HG03469 (cell line): ENCODE data around the gene PTMS.

Experiments
- ATAC-seq: cut with Tn5 transposase; IDR thresholded peaks from one replicate; pipeline ENCODE4 v1.9.1; 2021; ENCODE audit warnings: mild to moderate bottlenecking, moderate library complexity, moderate number of reproducible peaks; ENCODE audit not compliant: unreplicated experiment

Gene PTMS

DNA sequence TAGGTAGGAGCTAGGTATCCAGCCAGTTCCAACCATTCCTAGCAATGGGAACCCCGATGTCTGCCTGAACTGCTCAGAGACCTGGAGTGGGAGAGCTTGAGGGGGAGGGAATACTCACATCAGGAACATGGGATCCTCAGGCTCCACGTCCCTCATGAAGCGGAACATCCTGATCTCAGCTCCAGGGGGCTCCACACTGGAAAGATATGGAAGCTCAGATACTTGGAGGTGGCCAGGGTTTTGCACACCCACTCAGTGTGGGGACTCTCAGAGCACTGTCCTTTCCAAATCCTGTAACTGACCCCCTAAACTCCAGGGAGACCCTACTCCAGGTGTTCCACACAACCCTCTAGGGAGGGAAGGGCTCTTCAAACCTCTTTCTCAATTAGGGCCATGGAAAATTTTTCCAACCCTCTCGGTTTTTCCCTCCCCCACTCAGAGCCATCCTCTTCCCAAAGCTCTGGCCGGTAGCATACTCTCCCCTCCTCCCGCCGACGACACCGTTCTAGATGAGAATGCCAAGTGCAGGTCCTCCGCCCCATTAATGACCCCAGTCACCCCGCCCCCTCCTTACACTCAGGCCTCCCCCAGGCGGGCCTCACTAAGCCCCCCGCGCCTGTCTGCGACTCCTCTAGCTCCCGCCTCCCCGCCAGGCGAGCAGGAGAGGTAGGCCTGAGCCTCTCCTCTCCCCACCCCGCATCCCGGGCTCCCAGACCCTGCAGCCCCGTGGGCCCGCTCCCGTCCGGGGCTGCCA, 13.8 kb upstream of the PTMS start:
- ATAC-seq = no peak

DNA sequence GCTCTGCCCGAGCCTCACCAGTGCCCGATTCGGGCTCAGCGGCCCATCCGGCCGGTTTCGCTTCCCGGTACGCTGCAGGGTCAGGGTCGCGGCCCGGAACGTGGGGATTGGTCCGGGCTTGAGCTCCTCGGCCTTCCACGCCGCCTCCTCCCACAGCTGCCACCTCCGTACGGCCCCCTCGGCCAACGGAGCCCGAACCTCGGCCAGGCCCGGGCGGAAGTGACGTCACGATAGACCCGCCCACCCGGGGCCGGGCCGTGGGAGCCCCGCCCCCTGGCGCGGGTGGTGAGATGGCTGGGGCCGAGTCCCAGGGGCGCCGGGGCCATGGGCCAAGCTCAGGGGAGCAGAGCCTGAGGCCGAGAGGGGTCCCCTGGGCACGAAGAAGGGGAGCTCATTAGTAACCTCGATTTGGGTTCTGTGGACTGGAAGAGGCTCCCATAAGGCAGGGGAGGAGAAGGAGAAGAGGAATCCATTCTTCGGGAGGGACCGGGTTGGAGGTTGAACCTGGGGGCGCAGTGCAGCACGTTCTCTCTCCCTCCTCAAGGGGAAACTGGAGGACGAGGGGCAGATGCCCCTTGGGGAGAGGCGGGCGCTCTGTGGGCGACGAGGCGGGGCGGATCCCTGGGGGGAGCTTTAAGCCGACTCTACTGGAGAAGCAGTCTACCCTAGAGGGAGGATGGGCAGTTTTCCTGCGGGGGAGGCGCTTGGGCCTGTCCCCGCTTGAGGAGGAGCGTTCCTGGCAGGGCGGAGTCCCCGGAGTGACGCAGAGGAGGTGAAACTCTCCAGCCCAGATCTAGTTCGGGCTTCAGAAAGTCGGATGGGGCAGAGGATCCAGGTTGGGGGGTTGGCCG, 13.0 kb upstream of the PTMS start, which contains the start of gene MLF2:
Gene MLF2 (minus strand): TSS at position 221 of the 851 bp plus-strand sequence. CDS start 807 bp downstream, outside the sequence.
- ATAC-seq = peak; percentile 75

DNA sequence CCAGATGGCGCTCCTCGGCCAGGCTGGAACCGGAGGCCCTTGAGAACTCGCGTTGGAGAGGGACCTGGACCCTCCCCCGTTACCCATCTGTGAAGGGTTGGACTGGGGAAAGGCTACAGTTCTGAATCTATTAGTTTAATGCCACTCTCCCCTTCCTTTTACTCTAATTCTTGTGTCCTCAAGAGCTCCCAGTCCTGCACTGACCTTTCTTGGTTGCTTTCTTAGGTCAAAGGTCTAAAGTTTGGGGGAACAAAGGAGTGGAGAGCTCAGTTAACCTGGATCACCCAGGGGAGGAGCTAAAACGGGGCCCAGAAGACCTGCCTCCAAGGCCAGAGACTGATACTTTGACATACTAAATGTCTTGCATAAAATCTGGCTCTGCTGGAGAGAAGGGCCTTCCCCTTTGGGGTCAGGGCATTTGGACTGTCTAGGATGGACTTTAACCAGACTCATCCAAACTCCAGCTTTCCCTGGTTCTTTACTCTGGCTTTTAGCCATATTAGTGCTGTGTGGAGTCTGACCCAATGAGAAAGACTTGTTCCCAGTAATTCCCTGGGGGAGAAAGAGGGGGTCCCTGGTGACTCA, 12.3 kb upstream of the PTMS start:
- no peak for ATAC-seq

DNA sequence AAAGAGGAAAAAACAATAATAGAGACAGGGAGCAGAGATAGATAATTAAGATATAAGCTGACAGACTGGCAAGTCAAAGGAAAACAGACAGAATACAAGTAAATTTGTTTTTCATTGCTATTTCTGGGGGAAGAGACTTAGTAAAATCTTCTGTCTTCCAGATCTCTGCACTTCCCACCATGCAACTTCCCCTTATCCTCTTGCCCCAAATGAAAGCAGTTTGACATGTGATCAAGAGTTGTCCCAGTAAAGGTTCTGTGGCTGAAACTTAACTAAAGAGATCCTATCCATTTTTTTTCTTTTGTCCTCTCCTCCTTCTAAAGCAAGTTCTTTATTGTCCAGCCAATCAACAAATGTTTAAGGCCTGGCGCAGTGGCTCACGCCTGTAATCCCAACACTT, 11.8 kb upstream of the PTMS start:
- no peak for ATAC-seq

DNA sequence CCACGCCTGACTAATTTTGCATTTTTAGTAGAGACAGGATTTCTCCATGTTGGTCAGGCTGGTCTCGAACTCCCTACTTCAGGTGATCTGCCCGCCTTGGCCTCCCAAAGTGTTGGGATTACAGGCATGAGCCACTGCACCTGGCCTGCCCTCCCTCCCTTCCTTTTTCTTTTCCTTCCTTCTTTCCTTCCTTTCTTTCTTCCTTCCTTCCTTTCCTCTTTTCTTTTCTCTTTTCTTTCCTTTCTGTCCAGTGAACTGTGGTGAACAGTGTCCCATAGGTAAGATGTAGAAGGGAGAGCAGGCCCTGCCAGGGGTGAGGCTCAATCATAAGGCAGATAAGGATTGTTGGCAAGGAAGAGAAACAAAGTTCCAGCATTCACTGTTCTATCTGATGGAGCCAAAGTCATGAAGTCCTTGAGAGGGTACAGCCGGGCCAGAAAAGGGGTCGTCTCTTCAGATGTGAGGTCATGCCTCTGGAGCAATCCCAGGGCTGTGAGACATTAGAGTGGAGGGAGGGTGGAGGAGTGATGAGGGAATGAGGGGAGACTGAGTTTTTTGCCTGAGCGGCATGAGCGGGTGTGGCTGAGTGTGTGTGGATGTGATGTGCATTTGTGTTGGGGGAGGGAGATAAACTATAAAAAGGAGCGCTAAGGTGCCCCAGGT, 9.0 kb upstream of the PTMS start:
- no peak for ATAC-seq

DNA sequence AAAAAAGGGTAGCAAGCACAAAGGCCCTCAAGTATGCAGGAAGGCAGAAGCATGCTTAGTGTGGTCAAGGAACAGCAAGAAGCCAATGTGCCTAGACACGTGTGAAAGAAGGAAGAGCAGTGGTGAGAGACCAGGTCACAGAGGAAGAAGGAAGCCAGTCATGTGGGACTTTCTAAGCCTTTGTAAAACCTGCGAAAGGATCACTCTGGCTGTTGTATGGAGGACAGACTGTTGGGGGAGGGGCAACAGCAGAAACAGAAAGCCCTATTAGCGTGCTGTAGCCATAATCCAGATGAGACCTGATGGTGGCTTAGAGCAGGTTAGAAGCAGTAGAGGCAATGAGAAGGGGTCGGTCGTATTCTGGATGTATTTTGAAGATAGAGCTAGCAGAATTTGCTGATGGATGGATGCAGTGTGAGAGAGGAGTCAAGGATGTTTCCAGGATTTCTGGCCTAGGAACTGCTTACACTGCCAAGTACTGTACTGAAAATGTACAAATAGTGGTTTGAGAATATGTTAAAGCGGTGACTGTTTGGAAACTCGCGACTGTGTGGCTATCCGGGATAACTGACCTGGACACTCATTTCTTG, 7.6 kb upstream of the PTMS start:
- ATAC-seq = no peak

DNA sequence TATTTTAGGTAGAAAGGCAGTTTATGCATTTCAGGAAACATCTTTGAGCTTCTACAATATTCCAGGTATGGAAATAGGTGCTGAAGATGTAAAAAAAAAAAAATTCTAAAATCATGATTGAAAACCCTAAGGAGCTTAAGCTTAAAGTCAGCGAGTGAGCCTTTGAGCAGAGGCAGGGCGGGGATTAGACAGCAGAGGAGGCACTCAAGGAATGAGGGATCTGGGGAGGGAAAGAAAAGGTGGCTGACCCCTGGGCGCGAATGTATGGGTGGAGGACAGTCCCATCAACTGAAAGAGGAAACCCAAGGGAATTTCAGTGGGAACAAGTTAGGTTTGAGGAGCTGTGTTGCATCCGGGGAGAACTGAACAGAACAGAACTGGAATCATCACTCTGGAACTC, 6.4 kb upstream of the PTMS start:
- ATAC-seq = no peak

DNA sequence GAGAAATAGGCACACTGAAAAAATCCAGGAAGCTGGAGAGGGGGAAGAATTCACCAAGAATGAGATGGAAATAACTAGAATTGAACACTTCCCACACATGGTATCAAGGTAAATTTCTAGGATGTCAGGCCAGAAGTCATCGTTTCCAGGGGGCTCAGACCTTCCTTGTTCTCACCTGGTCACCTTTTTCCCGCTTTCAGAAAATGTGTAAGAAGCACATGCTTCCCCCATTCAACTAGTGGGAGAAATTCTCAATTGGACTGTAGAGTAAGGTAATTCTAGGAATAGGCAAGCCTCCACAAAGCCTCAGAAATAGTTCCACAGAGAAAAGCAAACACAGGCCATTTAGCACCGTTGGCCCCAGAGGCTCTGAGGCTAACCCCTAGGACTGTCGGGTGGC, 2.8 kb upstream of the PTMS start:
- no peak for ATAC-seq

DNA sequence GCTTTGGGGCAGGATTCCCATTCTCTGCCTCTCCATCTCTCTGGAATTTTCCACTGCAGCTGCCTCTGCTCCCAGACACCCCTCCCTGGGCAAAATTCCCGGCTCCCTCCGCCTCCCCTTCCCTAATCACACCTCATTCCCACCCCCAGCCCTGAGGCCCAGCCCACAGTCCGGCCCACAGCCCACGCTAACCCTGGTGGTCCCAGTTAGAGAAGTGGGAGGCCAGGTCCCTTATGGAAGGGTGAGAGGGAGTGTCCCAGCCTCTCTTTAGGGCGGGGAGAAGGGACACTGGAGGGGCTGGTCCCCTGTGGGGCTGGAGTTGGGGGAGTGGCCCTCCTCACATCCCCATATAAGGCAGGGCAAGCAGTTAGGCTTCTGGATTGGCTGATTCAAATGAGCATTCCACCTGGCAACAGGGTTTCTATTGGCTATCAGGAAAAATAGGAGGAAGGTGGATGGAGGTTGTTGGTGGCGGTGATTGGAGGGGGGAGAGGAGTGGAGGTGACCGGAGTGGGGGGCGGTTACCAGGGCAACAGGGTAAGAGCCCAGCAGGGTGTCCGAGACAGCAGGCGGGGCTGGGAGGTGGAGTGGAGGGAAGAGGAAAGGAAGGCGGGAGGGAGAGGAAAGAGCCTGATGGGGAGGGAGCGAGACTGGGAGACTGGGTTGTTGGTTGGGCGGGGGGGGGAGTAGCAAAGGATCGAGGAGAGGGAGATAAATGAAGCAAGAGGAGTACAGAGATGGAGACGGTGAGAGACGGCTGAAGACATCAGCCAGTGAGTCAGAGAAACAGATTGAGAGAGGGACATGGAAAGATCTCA, 1.9 kb upstream of the PTMS start:
- ATAC-seq = peak; percentile 72

DNA sequence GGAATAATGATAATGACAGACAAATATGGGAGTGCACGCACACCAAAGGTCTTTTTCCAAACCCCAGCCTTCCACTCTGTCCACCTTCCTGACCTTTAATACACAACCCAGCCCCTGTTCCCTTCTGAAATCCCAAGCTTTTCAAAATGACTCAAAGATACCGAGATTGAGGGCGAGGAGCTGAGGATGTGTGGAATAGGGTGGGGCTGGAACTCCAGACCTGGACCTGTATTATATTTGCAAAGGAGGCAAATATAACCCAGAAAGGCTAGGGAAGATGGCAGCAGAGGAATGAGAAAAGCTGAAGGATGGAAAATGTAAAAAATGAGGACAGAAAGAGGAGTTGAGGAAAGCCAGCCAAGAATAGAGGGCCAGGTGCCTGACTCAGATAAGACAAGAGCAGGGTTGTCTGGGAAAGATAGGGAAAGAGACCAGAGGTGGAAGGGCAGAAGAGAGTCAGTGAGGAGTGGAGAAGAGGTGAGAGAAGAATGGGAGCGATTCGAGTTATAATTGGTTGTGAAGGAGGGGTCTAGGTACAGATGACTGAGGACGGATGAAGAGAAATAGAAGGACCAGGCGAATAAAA, 1.0 kb upstream of the PTMS start:
- ATAC-seq = no peak

DNA sequence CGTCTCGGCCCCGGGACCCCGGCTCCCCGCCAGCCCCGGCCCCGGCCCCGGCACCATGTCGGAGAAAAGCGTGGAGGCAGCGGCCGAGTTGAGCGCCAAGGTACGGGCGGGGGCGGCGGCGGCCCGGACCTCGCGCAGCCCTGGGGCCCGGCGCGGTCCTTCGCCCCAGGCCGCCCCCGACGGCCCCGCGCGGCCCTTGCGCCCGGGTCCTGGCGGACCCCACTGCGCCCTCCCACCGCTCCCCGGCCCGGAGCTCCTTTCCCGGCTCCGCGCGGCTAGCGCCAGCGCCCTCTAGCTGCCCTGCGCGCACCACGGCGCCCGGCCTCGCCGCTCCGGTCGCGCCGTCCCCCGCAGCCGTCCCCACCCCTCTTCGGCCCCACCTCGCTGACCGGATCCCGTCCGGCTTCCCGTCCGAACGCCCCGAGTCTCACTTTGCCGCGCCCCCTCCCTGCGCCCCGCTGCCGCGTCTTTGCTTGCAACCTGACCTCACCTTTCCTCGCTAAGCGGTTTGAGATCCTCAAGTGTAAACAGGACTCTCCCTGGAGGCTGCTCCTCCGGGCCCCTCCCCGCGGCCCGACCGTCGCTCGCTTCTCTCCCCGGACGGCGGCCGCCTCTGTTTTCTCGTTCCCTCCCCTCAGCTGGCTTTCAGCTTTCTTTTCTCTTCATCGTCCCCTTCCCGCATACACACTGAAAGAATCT, 637 bp downstream of the PTMS start:
- ATAC-seq = no peak

DNA sequence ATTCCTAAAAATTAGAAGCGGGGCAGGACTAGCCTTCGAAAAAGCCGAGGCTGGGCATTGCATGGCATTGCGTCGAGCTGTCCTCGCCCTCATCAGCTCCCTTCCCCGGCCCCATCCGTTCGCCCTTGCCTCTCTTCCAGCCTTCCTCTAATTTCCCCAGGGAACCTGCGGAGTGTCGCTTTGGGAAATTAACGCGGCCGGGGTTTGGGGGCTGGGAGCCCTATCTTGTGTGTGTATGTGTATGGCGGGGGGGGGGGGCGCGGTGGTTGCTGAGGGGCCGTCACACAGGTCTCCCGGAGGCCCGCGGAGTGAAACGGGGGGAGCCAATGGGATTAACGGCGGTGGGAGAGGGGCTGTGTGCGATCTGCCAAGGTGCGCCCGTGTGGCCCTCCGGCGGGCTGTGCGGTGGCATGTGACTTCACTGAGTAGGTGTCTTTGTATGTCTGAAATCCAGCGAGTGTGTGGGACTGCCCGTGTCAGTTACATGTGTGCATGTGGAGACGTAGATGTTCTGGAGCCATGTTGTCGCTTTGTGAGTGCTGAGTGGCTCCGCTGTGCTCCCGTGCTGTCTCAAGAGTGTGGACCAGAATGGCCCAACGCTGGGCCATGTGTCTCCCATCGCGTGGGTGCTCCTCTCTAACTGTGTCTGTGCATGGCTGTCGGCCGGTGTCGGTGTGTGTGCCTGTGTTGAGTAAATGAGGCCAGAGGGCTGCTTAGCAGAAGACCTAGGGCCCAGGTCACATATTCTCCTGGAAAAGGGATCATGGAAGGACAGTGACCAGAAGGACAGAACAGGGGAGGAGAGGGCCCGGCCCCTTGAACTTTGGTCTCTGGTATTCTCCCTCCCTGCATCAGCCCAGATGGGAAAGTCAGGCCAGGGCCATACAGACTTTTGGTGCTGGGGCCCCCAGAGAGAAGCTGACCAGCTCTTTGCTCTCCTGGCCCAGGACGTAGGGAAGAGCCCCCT, 1.5 kb downstream of the PTMS start:
- ATAC-seq = no peak

DNA sequence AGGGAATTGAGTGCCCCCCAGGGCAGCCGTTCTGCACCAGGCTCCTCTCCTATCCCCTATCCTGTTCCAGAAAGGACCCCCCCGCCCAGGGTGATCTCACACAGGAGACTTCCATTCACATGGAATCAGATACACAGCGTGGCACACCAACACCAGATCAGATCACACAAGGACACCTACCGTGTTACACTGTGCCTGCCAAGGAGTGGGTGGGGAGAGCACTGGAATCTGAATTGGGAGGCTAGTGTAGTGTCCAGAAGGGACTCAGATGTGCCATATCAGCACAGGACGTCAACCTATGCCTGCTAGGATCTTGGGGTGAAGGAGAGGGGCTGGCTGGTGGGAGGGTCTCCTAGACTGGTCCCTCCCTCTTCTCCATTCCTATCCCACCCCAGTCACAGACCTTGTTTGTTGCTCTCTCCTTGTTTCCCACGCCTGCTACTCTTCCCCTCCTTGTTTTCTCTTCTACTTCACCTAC, 2.3 kb downstream of the PTMS start:
- no peak for ATAC-seq

DNA sequence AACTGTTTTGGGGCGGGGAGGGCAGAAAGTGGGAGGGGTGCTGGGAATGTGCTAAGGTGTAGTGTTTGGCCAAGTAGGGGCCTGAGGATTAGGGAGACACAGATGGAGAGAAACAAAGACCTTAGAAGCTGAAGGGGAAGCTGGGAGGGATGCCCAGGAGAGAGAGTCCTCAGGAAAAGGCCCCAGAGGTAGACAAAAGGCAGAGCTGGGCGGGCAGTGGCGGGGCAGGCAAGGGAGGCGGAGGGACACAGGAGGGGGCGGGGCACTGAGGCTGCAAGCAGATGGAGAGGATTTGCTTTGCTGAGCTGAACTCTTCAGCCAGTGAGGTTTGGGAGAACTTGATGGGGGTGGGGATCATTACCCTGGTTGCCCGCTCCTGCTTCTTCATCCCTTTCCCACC, 2.8 kb downstream of the PTMS start:
- no peak for ATAC-seq

DNA sequence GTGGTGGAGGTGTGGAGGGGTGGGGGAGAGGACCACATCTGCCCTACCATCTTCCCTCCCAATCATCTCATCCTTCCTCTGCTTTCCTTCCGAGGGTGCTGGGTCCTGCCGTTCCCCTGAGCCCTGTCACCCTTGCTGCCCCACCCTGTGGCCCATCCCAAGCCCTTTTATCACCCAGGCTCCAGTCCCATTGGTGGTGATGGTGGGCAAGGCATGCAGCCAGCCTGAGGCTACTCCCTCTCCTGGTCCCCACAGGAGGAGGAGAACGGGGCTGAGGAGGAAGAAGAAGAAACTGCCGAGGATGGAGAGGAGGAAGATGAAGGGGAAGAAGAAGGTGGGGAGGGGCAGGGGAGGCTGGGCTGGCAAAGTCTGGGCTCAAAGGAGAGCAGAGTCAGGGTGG, 3.5 kb downstream of the PTMS start:
- ATAC-seq = no peak

DNA sequence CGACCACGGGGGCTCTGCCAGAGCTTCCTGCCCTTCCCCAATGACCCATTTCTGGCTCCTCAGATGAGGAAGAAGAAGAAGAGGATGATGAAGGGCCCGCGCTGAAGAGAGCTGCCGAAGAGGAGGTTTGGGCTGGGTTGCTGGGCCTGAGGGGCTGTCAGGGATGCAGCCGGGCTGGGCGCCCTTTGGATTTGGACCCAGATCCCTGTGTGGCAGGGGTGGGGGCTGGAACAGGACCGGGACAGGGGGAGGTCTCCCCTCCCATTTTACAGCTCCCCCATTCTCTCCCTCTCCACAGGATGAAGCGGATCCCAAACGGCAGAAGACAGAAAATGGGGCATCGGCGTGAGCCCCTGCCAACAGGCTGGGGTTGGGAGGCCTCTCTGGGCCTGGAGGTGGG, 3.9 kb downstream of the PTMS start:
- ATAC-seq = no peak

DNA sequence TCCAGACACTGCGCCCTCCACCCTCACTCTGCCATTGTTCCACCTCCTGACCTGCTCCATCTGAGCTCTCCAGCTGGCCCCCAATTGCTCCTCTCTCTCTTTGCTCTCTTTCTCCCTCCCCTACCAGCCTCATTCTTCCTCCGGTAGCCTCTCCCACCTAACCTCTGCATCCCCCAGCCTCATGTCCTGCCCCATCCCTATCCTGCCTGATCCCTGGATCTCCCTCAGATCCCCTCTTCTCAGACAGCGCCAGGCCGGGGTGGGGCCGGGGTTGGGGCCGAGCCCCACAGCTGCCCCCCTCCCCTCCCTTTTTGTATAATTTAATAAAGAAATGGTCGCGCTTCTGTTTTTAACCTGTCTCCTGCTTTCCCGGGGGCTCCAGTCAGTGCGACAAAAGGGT, 4.4 kb downstream of the PTMS start:
- ATAC-seq = no peak

DNA sequence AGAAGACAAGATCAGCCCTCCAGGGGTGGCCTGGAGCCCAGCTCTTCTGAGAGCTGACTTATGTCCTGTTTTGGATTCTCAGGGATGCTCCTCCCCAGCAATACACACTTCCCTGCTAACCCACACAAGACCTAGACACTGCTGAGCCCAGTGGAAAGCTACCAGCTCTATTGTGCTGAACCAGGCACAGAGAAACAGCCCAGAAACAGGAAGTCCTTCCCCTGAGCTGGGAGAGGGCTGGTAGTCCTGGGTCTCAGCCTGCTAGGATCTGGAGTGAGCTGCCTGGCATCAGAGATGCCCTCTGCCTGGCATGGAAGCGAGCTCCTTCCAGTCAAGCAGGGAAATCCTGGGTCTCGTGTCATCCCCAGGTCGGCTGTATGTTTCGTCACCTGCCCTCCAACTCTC, 4.9 kb downstream of the PTMS start:
- no peak for ATAC-seq
